K562 (cell line): ENCODE data around the gene EEF2. TPM values are rescaled to one million over a fixed set of nuclear protein-coding genes. Genes with fewer than 3 reads are reported as not detected.

Experiments
- CSDE1 ChIP-seq, 2 experiments: fragments of 450-650 bp; IDR thresholded peaks; 2 replicates each; pipeline ENCODE4 v1.6.1; 2016; ENCODE audit warnings: mild to moderate bottlenecking in 1 of 2
- MAFG ChIP-seq: fragments of 450-650 bp; conservative IDR thresholded peaks from 2 replicates; pipeline ENCODE4 v1.6.1; 2016; ENCODE audit warnings: missing genetic modification characterization, missing compliant biosample characterization
- MECOM ChIP-seq: fragments of 250-450 bp; sonication (Bioruptor Pico); IDR thresholded peaks from 2 replicates; pipeline ENCODE4 v1.8.0; 2022; ENCODE audit warnings: inconsistent platforms
- MED1 ChIP-seq: sonication (generic); formaldehyde crosslinking; IDR thresholded peaks from 2 replicates; pipeline ENCODE4 v1.8.1; 2023; ENCODE audit warnings: missing genetic modification reagents, borderline replicate concordance
- MTA2 ChIP-seq: fragments of 450-650 bp; IDR thresholded peaks from 2 replicates; pipeline ENCODE4 v1.6.1; 2016; ENCODE audit warnings: low read depth
- PHF20 ChIP-seq: fragments of 450-650 bp; IDR thresholded peaks from 2 replicates; pipeline ENCODE4 v1.6.1; 2018; ENCODE audit not compliant: partially characterized antibody
- RBM39 ChIP-seq: fragments of 200-400 bp; formaldehyde crosslinking; optimal IDR thresholded peaks from 2 replicates; pipeline ENCODE3; 2018; ENCODE audit warnings: low read depth, low read length
- TBP ChIP-seq: optimal IDR thresholded peaks from 2 replicates; pipeline ENCODE3; 2011; ENCODE audit warnings: low read depth, low read length, improper control_type of control experiment
- TEAD2 ChIP-seq: fragments of 450-650 bp; IDR thresholded peaks from 2 replicates; pipeline ENCODE4 v1.6.1; 2016; ENCODE audit warnings: missing genetic modification characterization, control low read depth, missing compliant biosample characterization
- ZKSCAN8 ChIP-seq: fragments of 200-800 bp; sonication (Bioruptor generic); IDR thresholded peaks from 2 replicates; pipeline ENCODE4 v1.6.1; 2016; ENCODE audit warnings: missing genetic modification characterization, missing compliant biosample characterization
- ZNF668 ChIP-seq: fragments of 250-450 bp; sonication (Bioruptor Pico); IDR thresholded peaks from 2 replicates; pipeline ENCODE4 v1.8.0; 2022; ENCODE audit warnings: mild to moderate bottlenecking, inconsistent platforms
- polyA plus RNA-seq, 8 experiments: library from polyadenylated mRNA; depleted of rRNA in 4 of 8; stranded (reverse) in 5 of 8; unstranded in 3 of 8; fragments of >200 nt; fragmentation: Nextera tagmentation in 2 of 8; fragmentation: Illumina TruSeq in 1 of 8; extraction: Ambion mirVana in 2 of 8; extraction: Trizol in 1 of 8; gene quantifications; 2 replicates each; pipeline versions ENCODE4 v1.2.1 to v1.2.3, GENCODE V29; 2011 to 2014; ENCODE audit warnings: inconsistent platforms in 1 of 8, missing spikeins in 1 of 8
- total RNA-seq, 7 experiments: library from RNA; depleted of rRNA in 6 of 7; stranded (reverse); fragments of >200 nt in 6 of 7; fragmentation: Illumina TruSeq in 2 of 7; extraction: Trizol in 2 of 7; gene quantifications; 2 replicates each; pipeline versions ENCODE4 v1.2.1 to v1.2.3, GENCODE V29; 2011 to 2021; ENCODE audit warnings: low replicate concordance in 1 of 7
- TF ChIP-seq, protein P1 (sequence below): fragments of 450-650 bp; IDR thresholded peaks from 2 replicates; pipeline ENCODE4 v1.6.1; 2016; ENCODE audit warnings: low read depth, mild to moderate bottlenecking, moderate library complexity
- TF ChIP-seq, protein P2 (sequence below), 2 experiments: fragments of 450-650 bp; IDR thresholded peaks; 2 replicates each; pipeline ENCODE4 v1.6.1; 2018; ENCODE audit warnings: mild to moderate bottlenecking in 2 of 2, low read depth in 1 of 2; ENCODE audit not compliant: partially characterized antibody in 2 of 2
- TF ChIP-seq, protein P3 (sequence below): sonication (generic); formaldehyde crosslinking; IDR thresholded peaks from 2 replicates; pipeline ENCODE4 v1.8.0; 2022; ENCODE audit warnings: missing genetic modification reagents, mild to moderate bottlenecking, borderline replicate concordance
- TF ChIP-seq, protein P4 (sequence below), 2 experiments: fragments of 450-650 bp in 1 of 2; IDR thresholded peaks; 2 replicates each; pipeline ENCODE4 v1.6.1; 2011 to 2017; ENCODE audit warnings: low read depth in 2 of 2, antibody characterized with exemption in 1 of 2, borderline replicate concordance in 1 of 2, low read length in 1 of 2, mild to moderate bottlenecking in 1 of 2, mixed read lengths in 1 of 2; ENCODE audit not compliant: control insufficient read depth in 1 of 2
- TF ChIP-seq, protein P5 (sequence below): sonication (generic); formaldehyde crosslinking; IDR thresholded peaks from 2 replicates; pipeline ENCODE4 v1.8.0; 2023; ENCODE audit warnings: mild to moderate bottlenecking, missing genetic modification reagents

The EEF2 gene
- total and polyA plus RNA-seq, 9 of the 15 experiments (the other 6 are each of a cell fraction or from before 2014, with no cell fraction given), result 372 to 3,003 (median 1,453) TPM

DNA sequence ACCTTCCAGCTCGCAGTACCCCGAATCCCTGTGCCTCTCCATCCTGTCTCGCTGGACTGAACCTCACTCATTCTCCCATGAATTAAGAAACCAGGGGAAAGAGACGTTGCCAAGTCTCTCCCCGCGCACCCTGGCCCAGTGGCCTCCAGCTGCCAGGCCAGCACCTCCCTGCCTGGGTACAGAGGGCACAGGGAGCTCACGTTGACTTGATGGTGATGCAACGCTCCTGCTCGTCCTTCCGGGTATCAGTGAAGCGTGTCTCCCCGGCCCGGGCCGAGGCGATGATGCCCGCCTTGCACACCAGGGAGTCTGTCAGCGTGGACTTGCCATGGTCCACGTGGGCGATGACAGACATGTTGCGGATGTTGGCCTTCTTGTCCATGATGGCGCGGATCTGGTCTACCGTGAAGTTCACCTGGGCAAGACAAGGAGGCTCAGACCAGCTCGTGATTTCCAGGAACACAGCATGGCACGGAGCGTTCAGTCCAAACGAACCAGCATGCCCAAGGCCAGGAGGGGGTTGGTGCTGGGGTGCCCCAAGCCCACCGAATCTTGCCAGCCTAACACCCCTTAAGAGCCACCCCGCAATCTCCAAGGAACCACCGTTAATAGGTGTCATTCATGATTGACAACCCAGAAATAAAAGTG is 1.2 kb downstream of the EEF2 start (continued):
- no peak for TF ChIP-seq ZKSCAN8
- TF ChIP-seq MED1 (CRISPR knock-in tag), result peak; percentile 75; the same call in 1 of the 2 replicates
- TF ChIP-seq MTA2, result no peak
- TF ChIP-seq, protein P1, sequence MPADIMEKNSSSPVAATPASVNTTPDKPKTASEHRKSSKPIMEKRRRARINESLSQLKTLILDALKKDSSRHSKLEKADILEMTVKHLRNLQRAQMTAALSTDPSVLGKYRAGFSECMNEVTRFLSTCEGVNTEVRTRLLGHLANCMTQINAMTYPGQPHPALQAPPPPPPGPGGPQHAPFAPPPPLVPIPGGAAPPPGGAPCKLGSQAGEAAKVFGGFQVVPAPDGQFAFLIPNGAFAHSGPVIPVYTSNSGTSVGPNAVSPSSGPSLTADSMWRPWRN, result no peak
- TF ChIP-seq, protein P2, sequence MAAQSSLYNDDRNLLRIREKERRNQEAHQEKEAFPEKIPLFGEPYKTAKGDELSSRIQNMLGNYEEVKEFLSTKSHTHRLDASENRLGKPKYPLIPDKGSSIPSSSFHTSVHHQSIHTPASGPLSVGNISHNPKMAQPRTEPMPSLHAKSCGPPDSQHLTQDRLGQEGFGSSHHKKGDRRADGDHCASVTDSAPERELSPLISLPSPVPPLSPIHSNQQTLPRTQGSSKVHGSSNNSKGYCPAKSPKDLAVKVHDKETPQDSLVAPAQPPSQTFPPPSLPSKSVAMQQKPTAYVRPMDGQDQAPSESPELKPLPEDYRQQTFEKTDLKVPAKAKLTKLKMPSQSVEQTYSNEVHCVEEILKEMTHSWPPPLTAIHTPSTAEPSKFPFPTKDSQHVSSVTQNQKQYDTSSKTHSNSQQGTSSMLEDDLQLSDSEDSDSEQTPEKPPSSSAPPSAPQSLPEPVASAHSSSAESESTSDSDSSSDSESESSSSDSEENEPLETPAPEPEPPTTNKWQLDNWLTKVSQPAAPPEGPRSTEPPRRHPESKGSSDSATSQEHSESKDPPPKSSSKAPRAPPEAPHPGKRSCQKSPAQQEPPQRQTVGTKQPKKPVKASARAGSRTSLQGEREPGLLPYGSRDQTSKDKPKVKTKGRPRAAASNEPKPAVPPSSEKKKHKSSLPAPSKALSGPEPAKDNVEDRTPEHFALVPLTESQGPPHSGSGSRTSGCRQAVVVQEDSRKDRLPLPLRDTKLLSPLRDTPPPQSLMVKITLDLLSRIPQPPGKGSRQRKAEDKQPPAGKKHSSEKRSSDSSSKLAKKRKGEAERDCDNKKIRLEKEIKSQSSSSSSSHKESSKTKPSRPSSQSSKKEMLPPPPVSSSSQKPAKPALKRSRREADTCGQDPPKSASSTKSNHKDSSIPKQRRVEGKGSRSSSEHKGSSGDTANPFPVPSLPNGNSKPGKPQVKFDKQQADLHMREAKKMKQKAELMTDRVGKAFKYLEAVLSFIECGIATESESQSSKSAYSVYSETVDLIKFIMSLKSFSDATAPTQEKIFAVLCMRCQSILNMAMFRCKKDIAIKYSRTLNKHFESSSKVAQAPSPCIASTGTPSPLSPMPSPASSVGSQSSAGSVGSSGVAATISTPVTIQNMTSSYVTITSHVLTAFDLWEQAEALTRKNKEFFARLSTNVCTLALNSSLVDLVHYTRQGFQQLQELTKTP (IDR thresholded peaks at IDR 0.05; ENCODE audit: low read depth in 1 of 2, partially characterized antibody in 2 of 2), result no peak
- TF ChIP-seq MECOM, result no peak
- no peak for TF ChIP-seq RBM39
- no peak for TF ChIP-seq TBP
- no peak for TF ChIP-seq ZNF668
- TF ChIP-seq, protein P3, sequence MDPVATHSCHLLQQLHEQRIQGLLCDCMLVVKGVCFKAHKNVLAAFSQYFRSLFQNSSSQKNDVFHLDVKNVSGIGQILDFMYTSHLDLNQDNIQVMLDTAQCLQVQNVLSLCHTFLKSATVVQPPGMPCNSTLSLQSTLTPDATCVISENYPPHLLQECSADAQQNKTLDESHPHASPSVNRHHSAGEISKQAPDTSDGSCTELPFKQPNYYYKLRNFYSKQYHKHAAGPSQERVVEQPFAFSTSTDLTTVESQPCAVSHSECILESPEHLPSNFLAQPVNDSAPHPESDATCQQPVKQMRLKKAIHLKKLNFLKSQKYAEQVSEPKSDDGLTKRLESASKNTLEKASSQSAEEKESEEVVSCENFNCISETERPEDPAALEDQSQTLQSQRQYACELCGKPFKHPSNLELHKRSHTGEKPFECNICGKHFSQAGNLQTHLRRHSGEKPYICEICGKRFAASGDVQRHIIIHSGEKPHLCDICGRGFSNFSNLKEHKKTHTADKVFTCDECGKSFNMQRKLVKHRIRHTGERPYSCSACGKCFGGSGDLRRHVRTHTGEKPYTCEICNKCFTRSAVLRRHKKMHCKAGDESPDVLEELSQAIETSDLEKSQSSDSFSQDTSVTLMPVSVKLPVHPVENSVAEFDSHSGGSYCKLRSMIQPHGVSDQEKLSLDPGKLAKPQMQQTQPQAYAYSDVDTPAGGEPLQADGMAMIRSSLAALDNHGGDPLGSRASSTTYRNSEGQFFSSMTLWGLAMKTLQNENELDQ (CRISPR knock-in tag), result no peak
- TF ChIP-seq, protein P4, sequence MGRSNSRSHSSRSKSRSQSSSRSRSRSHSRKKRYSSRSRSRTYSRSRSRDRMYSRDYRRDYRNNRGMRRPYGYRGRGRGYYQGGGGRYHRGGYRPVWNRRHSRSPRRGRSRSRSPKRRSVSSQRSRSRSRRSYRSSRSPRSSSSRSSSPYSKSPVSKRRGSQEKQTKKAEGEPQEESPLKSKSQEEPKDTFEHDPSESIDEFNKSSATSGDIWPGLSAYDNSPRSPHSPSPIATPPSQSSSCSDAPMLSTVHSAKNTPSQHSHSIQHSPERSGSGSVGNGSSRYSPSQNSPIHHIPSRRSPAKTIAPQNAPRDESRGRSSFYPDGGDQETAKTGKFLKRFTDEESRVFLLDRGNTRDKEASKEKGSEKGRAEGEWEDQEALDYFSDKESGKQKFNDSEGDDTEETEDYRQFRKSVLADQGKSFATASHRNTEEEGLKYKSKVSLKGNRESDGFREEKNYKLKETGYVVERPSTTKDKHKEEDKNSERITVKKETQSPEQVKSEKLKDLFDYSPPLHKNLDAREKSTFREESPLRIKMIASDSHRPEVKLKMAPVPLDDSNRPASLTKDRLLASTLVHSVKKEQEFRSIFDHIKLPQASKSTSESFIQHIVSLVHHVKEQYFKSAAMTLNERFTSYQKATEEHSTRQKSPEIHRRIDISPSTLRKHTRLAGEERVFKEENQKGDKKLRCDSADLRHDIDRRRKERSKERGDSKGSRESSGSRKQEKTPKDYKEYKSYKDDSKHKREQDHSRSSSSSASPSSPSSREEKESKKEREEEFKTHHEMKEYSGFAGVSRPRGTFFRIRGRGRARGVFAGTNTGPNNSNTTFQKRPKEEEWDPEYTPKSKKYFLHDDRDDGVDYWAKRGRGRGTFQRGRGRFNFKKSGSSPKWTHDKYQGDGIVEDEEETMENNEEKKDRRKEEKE (IDR thresholded peaks at IDR 0.05; ENCODE audit: borderline replicate concordance in 1 of 2, control insufficient read depth in 1 of 2, low read depth in 2 of 2, low read length in 1 of 2), result no peak
- TF ChIP-seq TEAD2 (tag), result no peak
- no peak for TF ChIP-seq CSDE1 (IDR thresholded peaks at IDR 0.05)
- TF ChIP-seq MAFG (tag), result no peak
- TF ChIP-seq, protein P5, sequence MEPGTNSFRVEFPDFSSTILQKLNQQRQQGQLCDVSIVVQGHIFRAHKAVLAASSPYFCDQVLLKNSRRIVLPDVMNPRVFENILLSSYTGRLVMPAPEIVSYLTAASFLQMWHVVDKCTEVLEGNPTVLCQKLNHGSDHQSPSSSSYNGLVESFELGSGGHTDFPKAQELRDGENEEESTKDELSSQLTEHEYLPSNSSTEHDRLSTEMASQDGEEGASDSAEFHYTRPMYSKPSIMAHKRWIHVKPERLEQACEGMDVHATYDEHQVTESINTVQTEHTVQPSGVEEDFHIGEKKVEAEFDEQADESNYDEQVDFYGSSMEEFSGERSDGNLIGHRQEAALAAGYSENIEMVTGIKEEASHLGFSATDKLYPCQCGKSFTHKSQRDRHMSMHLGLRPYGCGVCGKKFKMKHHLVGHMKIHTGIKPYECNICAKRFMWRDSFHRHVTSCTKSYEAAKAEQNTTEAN, result no peak
- TF ChIP-seq PHF20, result no peak
